ENCODE results near the gene MALRD1.

Gene MALRD1

GRCh38 chr10:19638896-19639233 lies 590.3 kb downstream of the MALRD1 start:
- no peak overlapping the region for H3K4me2 ChIP-seq

DNA sequence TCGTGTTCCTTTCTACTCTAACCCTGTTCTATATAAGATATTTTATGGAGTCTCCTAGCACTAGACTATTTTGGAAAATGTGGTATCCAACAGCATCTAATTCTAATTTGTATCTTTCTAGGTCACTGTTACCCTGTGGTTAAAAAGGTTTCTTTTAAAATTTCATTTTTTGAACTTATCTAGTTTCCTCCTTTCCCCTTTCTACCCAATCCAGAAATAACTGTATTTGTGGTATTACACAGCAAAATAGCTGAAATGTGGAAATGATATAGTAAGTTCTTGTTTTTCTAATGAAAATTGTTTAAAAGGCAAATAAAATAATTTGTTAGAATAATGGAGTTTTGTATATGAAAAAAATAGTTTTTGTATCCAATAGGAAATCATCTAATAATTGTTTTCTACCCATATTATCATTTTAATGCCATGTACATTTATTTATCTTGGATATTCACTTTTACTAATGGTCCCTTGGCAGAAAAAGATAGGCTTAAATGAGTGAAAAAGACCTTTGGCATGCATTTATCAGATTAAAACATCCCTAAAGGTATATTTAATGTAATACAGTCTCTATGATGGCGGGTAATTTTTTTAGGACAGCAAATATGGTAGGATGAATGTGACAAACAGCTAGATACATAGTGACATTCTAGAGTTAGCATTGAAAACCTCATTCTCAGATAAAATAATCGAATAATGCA lies 592.1 kb downstream of the MALRD1 start:
- H3K27ac ChIP-seq: no peak overlapping the region
- H2AFZ ChIP-seq (ENCODE audit: low read depth): no peak overlapping the region
- H4K20me1 ChIP-seq (ENCODE audit: insufficient read depth): no peaks in the 10 kb centered on the region
- no peak overlapping the region for H3K4me3 ChIP-seq (IDR thresholded peaks at IDR 0.05; ENCODE audit: insufficient read depth, low read depth, low read length)
- no peaks in the 10 kb centered on the region for H3K79me2 ChIP-seq (ENCODE audit: insufficient read depth, low read depth)
- H3K36me3 ChIP-seq (ENCODE audit: insufficient read depth): no peaks in the 10 kb centered on the region
- no peak for TF ChIP-seq CTCF (conservative IDR thresholded peaks at IDR 0.05; ENCODE audit: low read depth, low read length)
- H3K4me2 ChIP-seq: no peak overlapping the region
- no peaks in the 10 kb centered on the region for H3K27me3 ChIP-seq (ENCODE audit: insufficient read depth, low read depth)
- no peaks in the 10 kb centered on the region for H3K4me1 ChIP-seq (ENCODE audit: low read depth, poor library complexity, severe bottlenecking)
- H3K9ac ChIP-seq: no peak overlapping the region

More at GRCh38 chr10:19638896-19639233, 590.3 kb downstream of the MALRD1 start:
- H3K79me2 ChIP-seq (ENCODE audit: insufficient read depth, low read depth): no peaks in the 10 kb centered on the region
- H3K9ac ChIP-seq: no peak overlapping the region
- no peak overlapping the region for H3K27ac ChIP-seq
- no peaks in the 10 kb centered on the region for H4K20me1 ChIP-seq (ENCODE audit: insufficient read depth)
- H2AFZ ChIP-seq (ENCODE audit: low read depth): peak overlapping the region; percentile 14; the same call in 1 of the 2 replicates
- no peak for TF ChIP-seq CTCF (conservative IDR thresholded peaks at IDR 0.05; ENCODE audit: low read depth, low read length)
- H3K4me3 ChIP-seq (IDR thresholded peaks at IDR 0.05; ENCODE audit: insufficient read depth, low read depth, low read length): no peak overlapping the region
- H3K27me3 ChIP-seq (ENCODE audit: insufficient read depth, low read depth): no peaks in the 10 kb centered on the region
- H3K36me3 ChIP-seq (ENCODE audit: insufficient read depth): no peaks in the 10 kb centered on the region
- H3K4me1 ChIP-seq (ENCODE audit: low read depth, poor library complexity, severe bottlenecking): no peaks in the 10 kb centered on the region

DNA sequence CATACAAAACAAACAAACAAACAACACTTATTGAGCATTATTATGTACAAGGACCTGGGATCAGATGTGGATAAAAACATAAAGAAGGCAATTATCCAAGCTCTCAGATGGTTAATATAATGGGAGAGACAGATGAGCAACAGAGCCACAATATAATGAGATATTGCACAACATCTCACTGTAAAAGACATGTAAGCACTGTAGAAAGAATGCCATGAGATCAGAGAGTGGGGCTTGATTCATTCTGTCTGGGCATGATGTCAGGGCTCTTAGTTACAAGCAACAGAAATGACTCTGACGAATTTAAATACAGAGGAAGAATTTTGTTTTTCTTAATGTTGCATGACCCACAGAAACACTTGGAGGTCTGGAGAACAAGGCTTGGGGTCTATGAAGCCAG lies 602.9 kb downstream of the MALRD1 start:
- H3K9ac ChIP-seq: no peak overlapping the region
- peaks cover 12% of the 10 kb centered on the region for H3K4me1 ChIP-seq (ENCODE audit: low read depth, poor library complexity, severe bottlenecking)
- H3K27me3 ChIP-seq (ENCODE audit: insufficient read depth, low read depth): no peaks in the 10 kb centered on the region
- H2AFZ ChIP-seq (ENCODE audit: low read depth): no peak overlapping the region
- H3K36me3 ChIP-seq (ENCODE audit: insufficient read depth): no peaks in the 10 kb centered on the region
- H4K20me1 ChIP-seq (ENCODE audit: insufficient read depth): no peaks in the 10 kb centered on the region
- no peak overlapping the region for H3K4me2 ChIP-seq
- TF ChIP-seq CTCF (conservative IDR thresholded peaks at IDR 0.05; ENCODE audit: low read depth, low read length): no peak
- H3K4me3 ChIP-seq (IDR thresholded peaks at IDR 0.05; ENCODE audit: insufficient read depth, low read depth, low read length): no peak overlapping the region
- H3K79me2 ChIP-seq (ENCODE audit: insufficient read depth, low read depth): no peaks in the 10 kb centered on the region
- no peak overlapping the region for H3K27ac ChIP-seq

DNA sequence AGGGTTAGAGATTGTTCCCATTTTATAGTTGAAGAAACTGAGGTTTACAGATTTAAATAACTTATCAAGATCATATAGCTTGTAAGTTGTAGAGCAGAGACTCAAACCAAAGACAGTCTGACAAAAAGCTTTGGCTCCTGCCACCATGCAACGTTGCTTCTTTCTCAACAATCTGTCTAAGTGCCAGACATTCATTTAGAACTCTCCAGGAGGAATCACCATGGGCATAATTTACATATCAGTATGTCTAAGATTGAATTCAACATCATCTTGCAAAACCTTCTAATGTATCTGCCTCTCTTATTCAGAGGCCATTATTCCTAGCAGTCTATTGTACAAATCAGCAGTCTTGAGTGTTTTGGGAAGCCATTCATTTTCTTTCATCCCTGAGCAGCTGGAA lies 604.1 kb downstream of the MALRD1 start:
- H3K27ac ChIP-seq: no peak overlapping the region
- no peak overlapping the region for H3K4me3 ChIP-seq (IDR thresholded peaks at IDR 0.05; ENCODE audit: insufficient read depth, low read depth, low read length)
- H3K4me2 ChIP-seq: no peak overlapping the region
- H2AFZ ChIP-seq (ENCODE audit: low read depth): no peak overlapping the region
- H3K36me3 ChIP-seq (ENCODE audit: insufficient read depth): no peaks in the 10 kb centered on the region
- H3K79me2 ChIP-seq (ENCODE audit: insufficient read depth, low read depth): no peaks in the 10 kb centered on the region
- no peaks in the 10 kb centered on the region for H3K27me3 ChIP-seq (ENCODE audit: insufficient read depth, low read depth)
- H3K9ac ChIP-seq: no peak overlapping the region
- peaks cover 9% of the 10 kb centered on the region for H3K4me1 ChIP-seq (ENCODE audit: low read depth, poor library complexity, severe bottlenecking)
- H4K20me1 ChIP-seq (ENCODE audit: insufficient read depth): no peaks in the 10 kb centered on the region
- no peak for TF ChIP-seq CTCF (conservative IDR thresholded peaks at IDR 0.05; ENCODE audit: low read depth, low read length)

Data from KMS-11 (cell line).